KMS-11 (cell line): Measurements from ENCODE around the gene GSS.
"Not testable (repeated sequence)": the region's sequence is repeated elsewhere in the genome, so short reads cannot be mapped to it uniquely, and the experiment has no call there.

ENCODE experiments used
- H2AFZ ChIP-seq: fragments of 200-600 bp; sonication (generic); 2 replicates; pipeline ENCODE4 v1.6.1; 2016; ENCODE audit warnings: antibody characterized with exemption, mixed run types, low read depth
- H3K27ac ChIP-seq: fragments of 200-600 bp; sonication (generic); 2 replicates; pipeline ENCODE4 v1.6.1; 2016; ENCODE audit warnings: mild to moderate bottlenecking, mixed run types
- H3K27me3 ChIP-seq: fragments of 200-600 bp; sonication (generic); 2 replicates; pipeline ENCODE4 v1.6.1; 2017; ENCODE audit warnings: mild to moderate bottlenecking, low read depth, mixed run types, moderate library complexity; ENCODE audit not compliant: insufficient read depth
- H3K36me3 ChIP-seq: fragments of 200-600 bp; sonication (generic); 2 replicates; pipeline ENCODE4 v1.6.1; 2017; ENCODE audit warnings: mild to moderate bottlenecking, mixed run types; ENCODE audit not compliant: insufficient read depth
- H3K4me1 ChIP-seq: fragments of 200-600 bp; sonication (generic); 2 replicates; pipeline ENCODE4 v1.6.1; 2016; ENCODE audit warnings: mild to moderate bottlenecking, low read depth, mixed run types; ENCODE audit not compliant: poor library complexity, severe bottlenecking
- H3K4me2 ChIP-seq: fragments of 200-600 bp; sonication (generic); 2 replicates; pipeline ENCODE4 v1.7.0; 2016; ENCODE audit warnings: mild to moderate bottlenecking, mixed run types
- H3K4me3 ChIP-seq: fragments of 200-600 bp; sonication (generic); IDR thresholded peaks from 2 replicates; pipeline ENCODE4 v1.6.1; 2017; ENCODE audit warnings: low read depth, low read length, mixed read lengths; ENCODE audit not compliant: insufficient read depth
- H3K79me2 ChIP-seq: fragments of 200-600 bp; sonication (generic); 2 replicates; pipeline ENCODE4 v1.6.1; 2016; ENCODE audit warnings: low read depth, mixed run types; ENCODE audit not compliant: insufficient read depth
- H3K9ac ChIP-seq: fragments of 200-600 bp; sonication (generic); 2 replicates; pipeline ENCODE4 v1.6.1; 2016; ENCODE audit warnings: mild to moderate bottlenecking, mixed run types
- H4K20me1 ChIP-seq: fragments of 200-600 bp; sonication (generic); 2 replicates; pipeline ENCODE4 v1.6.1; 2016; ENCODE audit warnings: mild to moderate bottlenecking, mixed run types; ENCODE audit not compliant: insufficient read depth
- TF ChIP-seq, protein P1 (sequence below): fragments of 200-600 bp; sonication (generic); conservative IDR thresholded peaks from 2 replicates; pipeline ENCODE4 v1.6.1; 2017; ENCODE audit warnings: low read depth, mild to moderate bottlenecking, antibody characterized with exemption, low read length, moderate library complexity, mixed read lengths

The GSS gene

DNA sequence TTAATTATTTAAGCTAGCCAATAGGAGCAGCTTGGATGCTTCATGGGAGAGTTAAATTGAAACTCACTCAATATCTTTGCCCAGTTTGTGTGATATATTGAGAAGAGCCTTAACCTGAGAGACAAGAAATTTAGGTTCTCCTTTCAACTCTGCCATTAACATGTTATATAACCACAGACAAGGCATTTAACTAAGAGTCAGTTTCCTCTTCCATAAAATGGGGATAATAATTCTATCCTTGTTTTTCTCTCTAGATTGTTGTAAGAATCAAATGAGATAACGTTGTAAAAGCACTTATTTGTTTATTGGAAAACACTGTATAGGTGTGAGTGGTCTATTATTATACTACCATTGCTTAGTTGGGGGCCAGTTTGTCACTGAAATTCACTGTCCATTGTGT is 71.3 kb downstream of the GSS start:
- TF ChIP-seq, protein P1, sequence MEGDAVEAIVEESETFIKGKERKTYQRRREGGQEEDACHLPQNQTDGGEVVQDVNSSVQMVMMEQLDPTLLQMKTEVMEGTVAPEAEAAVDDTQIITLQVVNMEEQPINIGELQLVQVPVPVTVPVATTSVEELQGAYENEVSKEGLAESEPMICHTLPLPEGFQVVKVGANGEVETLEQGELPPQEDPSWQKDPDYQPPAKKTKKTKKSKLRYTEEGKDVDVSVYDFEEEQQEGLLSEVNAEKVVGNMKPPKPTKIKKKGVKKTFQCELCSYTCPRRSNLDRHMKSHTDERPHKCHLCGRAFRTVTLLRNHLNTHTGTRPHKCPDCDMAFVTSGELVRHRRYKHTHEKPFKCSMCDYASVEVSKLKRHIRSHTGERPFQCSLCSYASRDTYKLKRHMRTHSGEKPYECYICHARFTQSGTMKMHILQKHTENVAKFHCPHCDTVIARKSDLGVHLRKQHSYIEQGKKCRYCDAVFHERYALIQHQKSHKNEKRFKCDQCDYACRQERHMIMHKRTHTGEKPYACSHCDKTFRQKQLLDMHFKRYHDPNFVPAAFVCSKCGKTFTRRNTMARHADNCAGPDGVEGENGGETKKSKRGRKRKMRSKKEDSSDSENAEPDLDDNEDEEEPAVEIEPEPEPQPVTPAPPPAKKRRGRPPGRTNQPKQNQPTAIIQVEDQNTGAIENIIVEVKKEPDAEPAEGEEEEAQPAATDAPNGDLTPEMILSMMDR = no peak
- H3K27ac ChIP-seq = no peak overlapping the region

DNA sequence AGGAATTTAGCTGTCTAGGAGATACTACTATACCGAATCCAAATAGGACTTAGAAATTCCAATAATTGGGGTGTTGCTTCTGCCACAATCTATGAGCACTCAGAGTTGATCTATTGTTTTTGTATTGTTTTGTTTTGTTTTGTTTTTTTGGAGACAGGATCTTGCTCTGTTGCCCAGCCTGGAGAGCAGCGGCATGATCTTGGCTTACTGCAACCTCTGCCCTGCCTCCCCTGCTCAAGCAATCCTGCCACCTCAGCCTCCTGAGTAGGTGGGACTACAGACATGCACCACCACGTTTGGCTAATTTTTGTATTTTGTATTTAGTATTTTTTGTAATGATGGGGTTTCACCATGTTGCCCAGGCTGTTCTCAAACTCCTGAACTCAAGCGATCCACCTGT is 71.8 kb downstream of the GSS start:
- H3K36me3 ChIP-seq = no peaks in the 10 kb centered on the region
- H3K9ac ChIP-seq = no peak overlapping the region
- no peaks in the 10 kb centered on the region for H3K4me1 ChIP-seq
- H3K27ac ChIP-seq = no peak overlapping the region
- H3K79me2 ChIP-seq = no peaks in the 10 kb centered on the region
- no peaks in the 10 kb centered on the region for H3K27me3 ChIP-seq
- H2AFZ ChIP-seq = no peak overlapping the region
- H3K4me3 ChIP-seq = no peak overlapping the region
- TF ChIP-seq, protein P1 = no peak
- H3K4me2 ChIP-seq = no peak overlapping the region
- no peaks in the 10 kb centered on the region for H4K20me1 ChIP-seq

More for the DNA sequence above, 71.3 kb downstream of the GSS start:
- no peak overlapping the region for H3K4me3 ChIP-seq
- H3K4me2 ChIP-seq = no peak overlapping the region
- no peak overlapping the region for H3K9ac ChIP-seq
- no peaks in the 10 kb centered on the region for H3K27me3 ChIP-seq
- H3K36me3 ChIP-seq = no peaks in the 10 kb centered on the region
- no peaks in the 10 kb centered on the region for H4K20me1 ChIP-seq
- H3K79me2 ChIP-seq = no peaks in the 10 kb centered on the region
- no peak overlapping the region for H2AFZ ChIP-seq
- no peaks in the 10 kb centered on the region for H3K4me1 ChIP-seq

DNA sequence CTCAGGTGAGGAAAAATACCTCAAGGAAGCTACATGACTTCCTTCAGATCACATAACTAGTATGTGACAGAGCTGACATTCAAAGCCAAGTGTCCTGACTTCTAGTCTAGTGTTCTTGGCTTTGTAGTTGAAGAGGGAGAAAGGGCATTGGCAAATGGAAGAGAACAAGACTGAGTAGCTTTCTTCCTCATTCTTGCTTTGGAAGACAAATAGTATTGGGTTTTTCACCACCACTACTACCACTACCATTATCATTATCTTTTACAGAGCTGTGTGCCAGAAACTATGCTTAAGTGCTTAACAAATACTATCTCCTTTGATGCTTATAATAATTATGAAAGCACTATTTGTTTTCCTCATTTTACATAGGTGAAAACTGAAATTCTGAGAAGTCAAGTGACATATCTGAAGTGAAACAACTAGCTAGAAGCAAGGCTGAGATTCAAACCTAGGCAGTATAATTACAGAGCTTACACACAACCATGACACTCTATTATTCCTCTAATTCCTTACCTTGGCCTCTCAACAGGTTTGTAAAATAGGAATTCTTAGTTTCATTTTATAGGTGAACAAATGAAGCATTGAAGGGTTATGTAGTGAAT is 72.4 kb downstream of the GSS start:
- H3K4me1 ChIP-seq = no peaks in the 10 kb centered on the region

DNA sequence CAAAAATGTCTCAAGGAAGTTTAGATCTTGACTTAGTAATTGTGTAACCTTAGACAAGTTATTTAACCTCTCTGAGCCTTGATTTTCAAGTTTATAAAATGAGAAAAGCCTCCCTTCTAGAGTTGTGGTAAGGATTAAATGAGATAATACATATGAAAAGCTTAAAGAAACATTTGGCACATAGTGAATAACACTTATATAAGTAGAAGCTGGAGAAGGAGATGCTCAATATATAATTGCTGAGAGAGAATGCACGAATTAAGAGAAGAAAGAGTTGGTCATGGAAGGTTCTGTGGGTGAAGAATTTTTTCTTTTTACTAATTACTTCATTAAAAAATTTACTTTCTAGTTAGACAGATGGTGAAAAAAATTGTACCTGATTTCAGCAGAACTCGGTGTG is 73.9 kb downstream of the GSS start:
- no peak overlapping the region for H3K4me2 ChIP-seq
- TF ChIP-seq, protein P1 = no peak
- no peaks in the 10 kb centered on the region for H3K36me3 ChIP-seq
- no peaks in the 10 kb centered on the region for H3K4me1 ChIP-seq
- no peak overlapping the region for H3K27ac ChIP-seq
- H2AFZ ChIP-seq = no peak overlapping the region
- no peak overlapping the region for H3K4me3 ChIP-seq
- H3K27me3 ChIP-seq = no peaks in the 10 kb centered on the region
- H3K79me2 ChIP-seq = no peaks in the 10 kb centered on the region
- no peak overlapping the region for H3K9ac ChIP-seq
- no peaks in the 10 kb centered on the region for H4K20me1 ChIP-seq

More for the DNA sequence above, 72.4 kb downstream of the GSS start:
- Histone ChIP-seq H3K4me3 (no peak overlapping the region), H3K27ac (no peak overlapping the region), H4K20me1 (no peaks in the 10 kb centered on the region), H3K27me3 (no peaks in the 10 kb centered on the region), H3K79me2 (no peaks in the 10 kb centered on the region), H3K9ac (no peak overlapping the region), H3K4me2 (no peak overlapping the region), H2AFZ (no peak overlapping the region), H3K36me3 (no peaks in the 10 kb centered on the region)
- TF ChIP-seq, protein P1 = no peak

DNA sequence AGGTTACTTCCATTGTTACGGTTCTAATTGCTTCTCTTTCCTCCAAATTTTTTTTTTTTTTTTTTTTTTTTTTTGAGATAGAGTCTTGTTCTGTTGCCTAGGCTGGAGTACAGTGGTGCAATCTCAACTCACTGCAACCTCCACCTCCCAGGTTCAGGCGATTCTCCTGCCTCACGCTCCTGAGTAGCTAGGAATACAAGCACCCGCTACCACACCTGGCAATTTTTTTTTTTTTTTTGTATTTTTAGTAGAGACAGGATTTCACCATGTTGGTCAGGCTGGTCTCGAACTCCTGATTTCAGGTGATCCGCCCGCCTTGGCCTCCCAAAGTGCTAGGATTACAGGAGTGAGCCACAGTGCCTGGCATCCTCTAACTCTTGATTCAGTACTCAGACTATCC is 74.6 kb downstream of the GSS start:
- H3K9ac ChIP-seq, H3K27ac ChIP-seq, H3K4me3 ChIP-seq, H4K20me1 ChIP-seq, H3K79me2 ChIP-seq, H3K36me3 ChIP-seq, H2AFZ ChIP-seq, H3K27me3 ChIP-seq, H3K4me2 ChIP-seq, H3K4me1 ChIP-seq: not testable (repeated sequence)
